GM23338 (cell line): ENCODE data around the gene SLC6A12. TPM values are rescaled to one million over a fixed set of nuclear protein-coding genes. Genes with fewer than 3 reads are reported as not detected.
A peak's percentile ranks its signal among the peaks of the same experiment; 100 is the strongest.

Source experiments
- ATAC-seq: fragments of 200-7000 bp; cut with Tn5 transposase; 3 replicates; pipeline ENCODE4 v1.9.1; 2020
- DNase-seq: peaks from one replicate; pipeline ENCODE4 v3.0.0-alpha.2; 2015; ENCODE audit warnings: low spot score
- H2AFZ ChIP-seq: fragments of 200-600 bp; sonication (generic); 2 replicates; pipeline ENCODE4 v1.8.0; 2016; ENCODE audit warnings: antibody characterized with exemption, mild to moderate bottlenecking, moderate library complexity
- H3F3A ChIP-seq: fragments of 200-600 bp; sonication (generic); replicated peaks from 2 replicates; pipeline ENCODE4 v1.8.0; 2017; ENCODE audit warnings: antibody characterized with exemption, mixed run types, low read depth
- H3K27ac ChIP-seq: fragments of 200-600 bp; sonication (generic); 2 replicates; pipeline ENCODE4 v1.6.1; 2016; ENCODE audit warnings: low read depth
- H3K27me3 ChIP-seq: fragments of 200-600 bp; sonication (generic); 2 replicates; pipeline ENCODE4 v1.8.0; 2016; ENCODE audit warnings: mild to moderate bottlenecking, mixed run types, moderate library complexity; ENCODE audit not compliant: insufficient read depth
- H3K36me3 ChIP-seq: fragments of 200-600 bp; sonication (generic); 2 replicates; pipeline ENCODE4 v1.8.0; 2016; ENCODE audit warnings: mild to moderate bottlenecking; ENCODE audit not compliant: insufficient read depth
- H3K4me1 ChIP-seq: fragments of 200-600 bp; sonication (generic); 2 replicates; pipeline ENCODE4 v1.8.0; 2016; ENCODE audit warnings: mild to moderate bottlenecking, moderate library complexity; ENCODE audit not compliant: insufficient read depth
- H3K4me2 ChIP-seq: fragments of 200-600 bp; sonication (generic); 2 replicates; pipeline ENCODE4 v1.7.1; 2017; ENCODE audit warnings: mixed run types
- H3K4me3 ChIP-seq: fragments of 200-600 bp; sonication (generic); 2 replicates; pipeline ENCODE4 v1.6.1; 2016; ENCODE audit warnings: mixed run types
- H3K79me2 ChIP-seq: fragments of 200-600 bp; sonication (generic); replicated peaks from 2 replicates; pipeline ENCODE4 v1.8.0; 2017; ENCODE audit warnings: mild to moderate bottlenecking; ENCODE audit not compliant: insufficient read depth
- H3K9me2 ChIP-seq: fragments of 200-600 bp; sonication (generic); 2 replicates; pipeline ENCODE4 v1.8.0; 2017; ENCODE audit not compliant: insufficient read depth
- H4K20me1 ChIP-seq: fragments of 200-600 bp; sonication (generic); replicated peaks from 2 replicates; pipeline ENCODE4 v1.8.0; 2017; ENCODE audit warnings: mild to moderate bottlenecking; ENCODE audit not compliant: insufficient read depth
- H3K27ac Mint-ChIP-seq: 2 replicates; pipeline ENCODE4 v1.8.0; 2020; ENCODE audit warnings: inconsistent platforms, mild to moderate bottlenecking, moderate library complexity, mixed read lengths
- H3K27me3 Mint-ChIP-seq: 3 replicates; pipeline ENCODE4 v1.8.0; 2022; ENCODE audit warnings: low read depth, mild to moderate bottlenecking, moderate library complexity, mixed read lengths, inconsistent platforms; ENCODE audit not compliant: insufficient read depth, poor library complexity
- H3K36me3 Mint-ChIP-seq: 3 replicates; pipeline ENCODE4 v1.8.0; 2021; ENCODE audit warnings: low read depth, mild to moderate bottlenecking, inconsistent platforms, moderate library complexity, mixed read lengths
- H3K4me1 Mint-ChIP-seq: 3 replicates; pipeline ENCODE4 v1.8.0; 2020; ENCODE audit warnings: mild to moderate bottlenecking, inconsistent platforms, mixed read lengths
- H3K4me3 Mint-ChIP-seq: 3 replicates; pipeline ENCODE4 v1.8.0; 2021; ENCODE audit warnings: moderate library complexity, mild to moderate bottlenecking, inconsistent platforms, mixed read lengths
- H3K9me3 Mint-ChIP-seq: 3 replicates; pipeline ENCODE4 v1.8.0; 2020; ENCODE audit warnings: moderate library complexity, mild to moderate bottlenecking, inconsistent platforms, mixed read lengths
- CREB1 ChIP-seq: fragments of 250-450 bp; sonication (Bioruptor Pico); IDR thresholded peaks from 2 replicates; pipeline ENCODE4 v1.5.0; 2020; ENCODE audit warnings: low read depth, mild to moderate bottlenecking, moderate library complexity
- EZH2phosphoT487 ChIP-seq: fragments of 200-600 bp; sonication (generic); IDR thresholded peaks from one replicate; pipeline ENCODE4 v1.8.1; 2018; ENCODE audit warnings: antibody characterized with exemption; ENCODE audit not compliant: unreplicated experiment
- JUNB ChIP-seq: IDR thresholded peaks from one replicate; pipeline ENCODE4 v1.6.1; 2016; ENCODE audit warnings: antibody characterized with exemption; ENCODE audit not compliant: unreplicated experiment
- ZNF114 ChIP-seq: fragments of 250-450 bp; sonication (Bioruptor Pico); IDR thresholded peaks from 2 replicates; pipeline ENCODE4 v1.5.0; 2020; ENCODE audit warnings: mild to moderate bottlenecking, moderate library complexity
- polyA plus RNA-seq: library from polyadenylated mRNA; unstranded; fragments of >200 nt; fragmentation: Nextera tagmentation; extraction: Ambion mirVana; gene quantifications from 2 replicates; pipeline ENCODE4 v1.2.1, GENCODE V29; 2016
- total RNA-seq: library from RNA; depleted of rRNA; stranded (reverse); fragments of >200 nt; shearing (Covaris generic); gene quantifications from 2 replicates; pipeline ENCODE4 v1.2.3, GENCODE V29; 2014
- TF ChIP-seq, protein P1 (sequence below): fragments of 250-450 bp; sonication (Bioruptor Pico); IDR thresholded peaks from 2 replicates; pipeline ENCODE4 v1.5.0; 2020; ENCODE audit warnings: mild to moderate bottlenecking, moderate library complexity
- TF ChIP-seq, protein P2 (sequence below): IDR thresholded peaks from one replicate; pipeline ENCODE4 v1.6.1; 2018; ENCODE audit warnings: antibody characterized with exemption; ENCODE audit not compliant: unreplicated experiment
- TF ChIP-seq, protein P3 (sequence below), 2 experiments: fragments of 200-600 bp in 1 of 2; sonication (generic) in 1 of 2; conservative IDR thresholded peaks; 2 replicates each; pipeline versions ENCODE4 v1.5.1 to v1.6.1; 2016 to 2017; ENCODE audit warnings: antibody characterized with exemption in 2 of 2, low read depth in 2 of 2, mild to moderate bottlenecking in 2 of 2, moderate library complexity in 1 of 2

The SLC6A12 gene
- total and polyA plus RNA-seq, 2 experiments from 2014 or later: 0.56 TPM; not detected in 1

DNA sequence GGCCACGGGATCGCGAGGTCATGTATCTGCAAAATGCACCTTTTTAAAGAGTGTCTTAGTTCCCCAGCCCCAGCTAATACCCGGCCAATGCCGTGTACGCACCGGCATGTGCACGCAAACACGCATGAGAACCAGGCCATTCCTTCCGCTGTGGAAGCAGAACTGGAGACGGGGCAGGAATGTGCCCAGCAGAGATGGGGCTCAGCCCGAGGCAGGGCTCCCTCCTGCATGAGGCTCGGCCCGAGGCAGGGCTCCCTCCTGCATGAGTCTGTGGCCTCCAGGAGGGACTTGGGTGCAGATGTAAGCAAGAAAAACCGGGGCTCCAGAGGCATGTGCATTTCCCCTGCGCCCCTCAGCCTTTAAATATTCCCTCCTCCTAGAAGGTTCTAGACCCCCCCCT, 38.2 kb downstream of the SLC6A12 start (continued):
- TF ChIP-seq, protein P1, sequence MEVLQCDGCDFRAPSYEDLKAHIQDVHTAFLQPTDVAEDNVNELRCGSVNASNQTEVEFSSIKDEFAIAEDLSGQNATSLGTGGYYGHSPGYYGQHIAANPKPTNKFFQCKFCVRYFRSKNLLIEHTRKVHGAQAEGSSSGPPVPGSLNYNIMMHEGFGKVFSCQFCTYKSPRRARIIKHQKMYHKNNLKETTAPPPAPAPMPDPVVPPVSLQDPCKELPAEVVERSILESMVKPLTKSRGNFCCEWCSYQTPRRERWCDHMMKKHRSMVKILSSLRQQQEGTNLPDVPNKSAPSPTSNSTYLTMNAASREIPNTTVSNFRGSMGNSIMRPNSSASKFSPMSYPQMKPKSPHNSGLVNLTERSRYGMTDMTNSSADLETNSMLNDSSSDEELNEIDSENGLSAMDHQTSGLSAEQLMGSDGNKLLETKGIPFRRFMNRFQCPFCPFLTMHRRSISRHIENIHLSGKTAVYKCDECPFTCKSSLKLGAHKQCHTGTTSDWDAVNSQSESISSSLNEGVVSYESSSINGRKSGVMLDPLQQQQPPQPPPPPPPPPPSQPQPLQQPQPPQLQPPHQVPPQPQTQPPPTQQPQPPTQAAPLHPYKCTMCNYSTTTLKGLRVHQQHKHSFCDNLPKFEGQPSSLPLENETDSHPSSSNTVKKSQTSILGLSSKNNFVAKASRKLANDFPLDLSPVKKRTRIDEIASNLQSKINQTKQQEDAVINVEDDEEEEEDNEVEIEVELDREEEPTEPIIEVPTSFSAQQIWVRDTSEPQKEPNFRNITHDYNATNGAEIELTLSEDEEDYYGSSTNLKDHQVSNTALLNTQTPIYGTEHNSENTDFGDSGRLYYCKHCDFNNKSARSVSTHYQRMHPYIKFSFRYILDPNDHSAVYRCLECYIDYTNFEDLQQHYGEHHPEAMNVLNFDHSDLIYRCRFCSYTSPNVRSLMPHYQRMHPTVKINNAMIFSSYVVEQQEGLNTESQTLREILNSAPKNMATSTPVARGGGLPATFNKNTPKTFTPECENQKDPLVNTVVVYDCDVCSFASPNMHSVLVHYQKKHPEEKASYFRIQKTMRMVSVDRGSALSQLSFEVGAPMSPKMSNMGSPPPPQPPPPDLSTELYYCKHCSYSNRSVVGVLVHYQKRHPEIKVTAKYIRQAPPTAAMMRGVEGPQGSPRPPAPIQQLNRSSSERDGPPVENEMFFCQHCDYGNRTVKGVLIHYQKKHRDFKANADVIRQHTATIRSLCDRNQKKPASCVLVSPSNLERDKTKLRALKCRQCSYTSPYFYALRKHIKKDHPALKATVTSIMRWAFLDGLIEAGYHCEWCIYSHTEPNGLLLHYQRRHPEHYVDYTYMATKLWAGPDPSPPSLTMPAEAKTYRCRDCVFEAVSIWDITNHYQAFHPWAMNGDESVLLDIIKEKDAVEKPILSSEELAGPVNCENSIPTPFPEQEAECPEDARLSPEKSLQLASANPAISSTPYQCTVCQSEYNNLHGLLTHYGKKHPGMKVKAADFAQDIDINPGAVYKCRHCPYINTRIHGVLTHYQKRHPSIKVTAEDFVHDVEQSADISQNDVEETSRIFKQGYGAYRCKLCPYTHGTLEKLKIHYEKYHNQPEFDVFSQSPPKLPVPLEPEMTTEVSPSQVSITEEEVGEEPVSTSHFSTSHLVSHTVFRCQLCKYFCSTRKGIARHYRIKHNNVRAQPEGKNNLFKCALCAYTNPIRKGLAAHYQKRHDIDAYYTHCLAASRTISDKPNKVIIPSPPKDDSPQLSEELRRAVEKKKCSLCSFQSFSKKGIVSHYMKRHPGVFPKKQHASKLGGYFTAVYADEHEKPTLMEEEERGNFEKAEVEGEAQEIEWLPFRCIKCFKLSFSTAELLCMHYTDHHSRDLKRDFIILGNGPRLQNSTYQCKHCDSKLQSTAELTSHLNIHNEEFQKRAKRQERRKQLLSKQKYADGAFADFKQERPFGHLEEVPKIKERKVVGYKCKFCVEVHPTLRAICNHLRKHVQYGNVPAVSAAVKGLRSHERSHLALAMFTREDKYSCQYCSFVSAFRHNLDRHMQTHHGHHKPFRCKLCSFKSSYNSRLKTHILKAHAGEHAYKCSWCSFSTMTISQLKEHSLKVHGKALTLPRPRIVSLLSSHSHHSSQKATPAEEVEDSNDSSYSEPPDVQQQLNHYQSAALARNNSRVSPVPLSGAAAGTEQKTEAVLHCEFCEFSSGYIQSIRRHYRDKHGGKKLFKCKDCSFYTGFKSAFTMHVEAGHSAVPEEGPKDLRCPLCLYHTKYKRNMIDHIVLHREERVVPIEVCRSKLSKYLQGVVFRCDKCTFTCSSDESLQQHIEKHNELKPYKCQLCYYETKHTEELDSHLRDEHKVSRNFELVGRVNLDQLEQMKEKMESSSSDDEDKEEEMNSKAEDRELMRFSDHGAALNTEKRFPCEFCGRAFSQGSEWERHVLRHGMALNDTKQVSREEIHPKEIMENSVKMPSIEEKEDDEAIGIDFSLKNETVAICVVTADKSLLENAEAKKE: no peak
- TF ChIP-seq, protein P2, sequence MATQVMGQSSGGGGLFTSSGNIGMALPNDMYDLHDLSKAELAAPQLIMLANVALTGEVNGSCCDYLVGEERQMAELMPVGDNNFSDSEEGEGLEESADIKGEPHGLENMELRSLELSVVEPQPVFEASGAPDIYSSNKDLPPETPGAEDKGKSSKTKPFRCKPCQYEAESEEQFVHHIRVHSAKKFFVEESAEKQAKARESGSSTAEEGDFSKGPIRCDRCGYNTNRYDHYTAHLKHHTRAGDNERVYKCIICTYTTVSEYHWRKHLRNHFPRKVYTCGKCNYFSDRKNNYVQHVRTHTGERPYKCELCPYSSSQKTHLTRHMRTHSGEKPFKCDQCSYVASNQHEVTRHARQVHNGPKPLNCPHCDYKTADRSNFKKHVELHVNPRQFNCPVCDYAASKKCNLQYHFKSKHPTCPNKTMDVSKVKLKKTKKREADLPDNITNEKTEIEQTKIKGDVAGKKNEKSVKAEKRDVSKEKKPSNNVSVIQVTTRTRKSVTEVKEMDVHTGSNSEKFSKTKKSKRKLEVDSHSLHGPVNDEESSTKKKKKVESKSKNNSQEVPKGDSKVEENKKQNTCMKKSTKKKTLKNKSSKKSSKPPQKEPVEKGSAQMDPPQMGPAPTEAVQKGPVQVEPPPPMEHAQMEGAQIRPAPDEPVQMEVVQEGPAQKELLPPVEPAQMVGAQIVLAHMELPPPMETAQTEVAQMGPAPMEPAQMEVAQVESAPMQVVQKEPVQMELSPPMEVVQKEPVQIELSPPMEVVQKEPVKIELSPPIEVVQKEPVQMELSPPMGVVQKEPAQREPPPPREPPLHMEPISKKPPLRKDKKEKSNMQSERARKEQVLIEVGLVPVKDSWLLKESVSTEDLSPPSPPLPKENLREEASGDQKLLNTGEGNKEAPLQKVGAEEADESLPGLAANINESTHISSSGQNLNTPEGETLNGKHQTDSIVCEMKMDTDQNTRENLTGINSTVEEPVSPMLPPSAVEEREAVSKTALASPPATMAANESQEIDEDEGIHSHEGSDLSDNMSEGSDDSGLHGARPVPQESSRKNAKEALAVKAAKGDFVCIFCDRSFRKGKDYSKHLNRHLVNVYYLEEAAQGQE: no peak

DNA sequence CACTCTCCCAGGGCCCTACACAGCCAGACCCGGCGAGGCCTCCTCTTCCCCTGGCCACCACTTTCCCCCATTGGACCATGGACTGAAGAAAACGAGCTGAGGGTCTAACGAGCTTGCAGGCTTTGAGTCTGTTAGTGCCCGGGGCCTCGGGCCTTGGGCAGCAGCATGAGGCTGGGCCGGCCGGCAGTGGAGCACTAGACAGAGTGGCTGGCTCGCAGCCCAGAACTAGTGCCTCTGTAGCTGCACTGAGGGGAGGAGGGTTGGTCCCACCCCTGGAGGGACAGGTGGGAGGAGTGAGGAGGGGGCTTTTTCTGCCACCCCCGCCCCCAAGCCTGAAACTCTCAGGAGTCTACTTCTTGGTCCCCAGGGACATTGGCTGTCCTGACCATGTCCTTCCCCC, 38.7 kb downstream of the SLC6A12 start:
- Histone ChIP-seq H3K79me2 (no peaks in the 10 kb centered on the region), H3K4me1 (peaks cover under 1% of the 10 kb centered on the region; the same call in 1 of the 2 replicates), H3K4me2 (no peak overlapping the region), H3F3A (no peaks in the 10 kb centered on the region), H4K20me1 (no peaks in the 10 kb centered on the region), H3K4me3 (no peak overlapping the region), H2AFZ (no peak overlapping the region), H3K36me3 (no peaks in the 10 kb centered on the region; the same call in 1 of the 2 replicates), H3K9me2 (no peaks in the 10 kb centered on the region), H3K27me3 (no peaks in the 10 kb centered on the region), H3K27ac (no peak overlapping the region)
- H3K4me1 Mint-ChIP-seq: peaks cover 51% of the 10 kb centered on the region
- H3K4me3 Mint-ChIP-seq: no peak overlapping the region
- DNase-seq (no peak), ATAC-seq (no peak)
- H3K27me3 Mint-ChIP-seq: peaks cover 19% of the 10 kb centered on the region
- no peaks in the 10 kb centered on the region; the same call in 2 of the 3 replicates for H3K36me3 Mint-ChIP-seq
- H3K9me3 Mint-ChIP-seq: no peaks in the 10 kb centered on the region
- H3K27ac Mint-ChIP-seq: 0 out of 2 replicates have a peak overlapping the region, but pooled peaks have one; percentile 52
- TF ChIP-seq ZNF114 (CRISPR knock-in tag): no peak
- TF ChIP-seq, protein P3, sequence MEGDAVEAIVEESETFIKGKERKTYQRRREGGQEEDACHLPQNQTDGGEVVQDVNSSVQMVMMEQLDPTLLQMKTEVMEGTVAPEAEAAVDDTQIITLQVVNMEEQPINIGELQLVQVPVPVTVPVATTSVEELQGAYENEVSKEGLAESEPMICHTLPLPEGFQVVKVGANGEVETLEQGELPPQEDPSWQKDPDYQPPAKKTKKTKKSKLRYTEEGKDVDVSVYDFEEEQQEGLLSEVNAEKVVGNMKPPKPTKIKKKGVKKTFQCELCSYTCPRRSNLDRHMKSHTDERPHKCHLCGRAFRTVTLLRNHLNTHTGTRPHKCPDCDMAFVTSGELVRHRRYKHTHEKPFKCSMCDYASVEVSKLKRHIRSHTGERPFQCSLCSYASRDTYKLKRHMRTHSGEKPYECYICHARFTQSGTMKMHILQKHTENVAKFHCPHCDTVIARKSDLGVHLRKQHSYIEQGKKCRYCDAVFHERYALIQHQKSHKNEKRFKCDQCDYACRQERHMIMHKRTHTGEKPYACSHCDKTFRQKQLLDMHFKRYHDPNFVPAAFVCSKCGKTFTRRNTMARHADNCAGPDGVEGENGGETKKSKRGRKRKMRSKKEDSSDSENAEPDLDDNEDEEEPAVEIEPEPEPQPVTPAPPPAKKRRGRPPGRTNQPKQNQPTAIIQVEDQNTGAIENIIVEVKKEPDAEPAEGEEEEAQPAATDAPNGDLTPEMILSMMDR (conservative IDR thresholded peaks at IDR 0.05; ENCODE audit: low read depth in 2 of 2): no peak
- TF ChIP-seq EZH2phosphoT487: no peak
- no peak for TF ChIP-seq CREB1 (CRISPR knock-in tag)
- TF ChIP-seq JUNB: no peak
